GM19372 (cell line): ENCODE measurements around the gene NR1D2.
A peak's percentile ranks its signal among the peaks of the same experiment; 100 is the strongest.

Experiments used
- ATAC-seq: cut with Tn5 transposase; IDR thresholded peaks from one replicate; pipeline ENCODE4 v1.9.1; 2021; ENCODE audit warnings: mild to moderate bottlenecking, low read depth, moderate library complexity; ENCODE audit not compliant: unreplicated experiment

Gene NR1D2

DNA sequence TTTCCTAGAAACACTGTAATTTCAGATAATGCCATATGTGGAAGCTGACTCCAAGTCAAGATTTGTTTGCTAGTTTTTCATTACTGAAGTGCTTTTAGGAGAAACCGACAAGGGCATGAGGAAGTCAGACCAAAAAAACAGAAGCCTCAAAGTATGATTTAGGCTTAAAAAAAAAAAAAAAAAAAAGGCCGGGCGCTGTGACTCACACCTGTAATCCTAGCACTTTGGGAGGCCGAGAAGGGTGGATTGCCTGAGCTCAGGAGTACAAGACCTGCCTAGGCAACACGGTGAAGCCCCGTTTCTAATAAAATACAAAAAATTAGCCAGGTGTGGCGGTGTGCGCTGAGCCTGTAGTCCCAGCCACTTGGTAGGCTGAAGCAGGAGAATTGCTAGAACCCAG is 16.6 kb upstream of the NR1D2 start:
- ATAC-seq: no peak

DNA sequence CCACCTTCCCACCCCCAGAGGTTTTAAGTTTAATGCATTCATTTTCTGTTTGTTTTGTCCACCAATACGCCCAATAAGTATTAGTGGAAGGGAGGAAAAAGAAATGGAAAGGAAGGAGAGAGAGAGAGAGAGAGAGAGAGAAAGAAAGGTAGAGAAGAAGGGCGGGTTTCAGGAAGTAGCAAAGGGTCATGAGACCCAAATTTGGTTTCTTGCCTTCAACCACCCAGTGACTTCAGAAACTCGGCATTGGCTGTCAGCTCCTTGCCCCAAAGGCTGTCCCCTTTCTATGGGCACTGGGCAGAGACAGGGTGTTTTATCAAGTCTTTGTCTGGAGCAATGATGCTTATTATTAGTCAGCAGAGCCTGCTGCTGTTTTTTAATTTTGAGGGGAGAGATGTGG is 13.5 kb upstream of the NR1D2 start:
- ATAC-seq: no peak

GRCh38 chr3:23932571-23932970 is 12.5 kb upstream of the NR1D2 start:
- no peak for ATAC-seq

DNA sequence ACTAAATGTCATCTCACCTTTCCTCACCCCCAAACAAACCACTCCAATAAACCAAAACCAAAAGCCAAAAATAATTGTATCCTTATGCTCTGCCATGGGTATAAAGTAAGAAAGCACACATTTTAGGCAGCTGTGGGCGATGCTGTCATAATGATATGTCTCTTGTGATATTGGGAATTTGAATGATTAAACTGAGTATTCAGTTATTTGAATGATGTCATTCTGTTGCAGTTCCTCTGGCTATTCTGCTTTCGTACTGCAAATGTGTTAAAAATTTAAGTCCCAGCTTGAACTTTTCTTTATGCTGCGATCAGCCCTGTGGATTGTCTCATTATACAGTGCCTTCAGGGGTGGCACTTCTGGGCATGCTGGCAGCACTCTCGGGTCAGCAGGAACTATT is 10.8 kb upstream of the NR1D2 start:
- no peak for ATAC-seq

- ATAC-seq: no peak
Measured at GRCh38 chr3:23937296-23937695, 7.8 kb upstream of the NR1D2 start.

- ATAC-seq: no peak
Measured at GRCh38 chr3:23938688-23939087, 6.4 kb upstream of the NR1D2 start.

GRCh38 chr3:23940775-23941174 is 4.3 kb upstream of the NR1D2 start:
- no peak for ATAC-seq

DNA sequence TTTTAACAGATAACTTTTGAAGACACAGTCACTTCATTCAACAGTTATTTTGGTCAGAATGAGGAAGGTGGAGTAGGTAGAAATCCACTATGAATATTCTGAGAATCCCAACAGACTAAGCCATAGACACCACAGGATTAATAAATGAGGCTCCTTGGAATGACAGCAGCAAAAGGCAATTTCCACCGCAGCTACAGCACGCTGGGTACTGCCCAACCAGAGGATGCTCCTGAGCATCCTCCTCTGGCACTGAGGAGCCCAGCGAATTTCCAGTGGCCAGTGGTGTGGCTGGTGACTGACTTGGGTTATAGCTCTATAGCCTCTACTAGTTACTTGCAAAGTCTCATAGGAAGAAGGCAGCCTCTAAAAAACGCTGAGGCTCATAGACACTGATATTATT is 3.6 kb upstream of the NR1D2 start:
- ATAC-seq: no peak

DNA sequence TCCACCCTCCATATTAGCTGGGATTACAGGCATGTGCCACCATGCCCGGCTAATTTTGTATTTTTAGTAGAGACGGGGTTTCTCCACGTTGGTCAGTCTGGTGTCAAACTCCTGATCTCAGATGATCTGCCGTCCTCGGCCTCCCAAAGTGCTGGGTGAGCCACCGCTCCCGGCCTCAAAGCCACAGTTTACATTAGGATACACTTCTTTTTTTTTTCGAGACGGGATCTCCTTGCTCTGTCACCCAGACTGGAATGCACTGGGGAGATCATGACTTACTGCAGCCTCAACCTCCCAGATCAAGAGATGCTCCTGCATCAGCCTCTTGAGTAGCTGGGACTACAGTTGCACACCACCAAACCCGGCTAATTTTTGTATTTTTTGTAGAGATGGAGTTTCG is 2.5 kb upstream of the NR1D2 start:
- ATAC-seq: no peak

GRCh38 chr3:23944007-23944783 is 891 bp upstream of the NR1D2 start:
- ATAC-seq: no peak

DNA sequence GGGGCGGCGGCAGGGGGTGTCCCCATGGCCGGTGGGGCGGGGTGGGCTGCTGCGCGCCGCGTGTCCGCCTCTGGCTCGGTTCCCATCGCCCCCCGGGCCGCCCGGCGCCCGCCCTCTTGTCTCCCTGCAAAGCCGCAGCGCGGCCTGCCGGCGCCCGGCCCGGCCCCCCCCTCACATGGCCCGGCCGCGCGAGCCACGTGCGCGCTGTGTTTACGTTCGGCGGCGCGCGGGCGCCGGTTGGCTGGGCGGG is 502 bp downstream of the NR1D2 start:
- no peak for ATAC-seq

DNA sequence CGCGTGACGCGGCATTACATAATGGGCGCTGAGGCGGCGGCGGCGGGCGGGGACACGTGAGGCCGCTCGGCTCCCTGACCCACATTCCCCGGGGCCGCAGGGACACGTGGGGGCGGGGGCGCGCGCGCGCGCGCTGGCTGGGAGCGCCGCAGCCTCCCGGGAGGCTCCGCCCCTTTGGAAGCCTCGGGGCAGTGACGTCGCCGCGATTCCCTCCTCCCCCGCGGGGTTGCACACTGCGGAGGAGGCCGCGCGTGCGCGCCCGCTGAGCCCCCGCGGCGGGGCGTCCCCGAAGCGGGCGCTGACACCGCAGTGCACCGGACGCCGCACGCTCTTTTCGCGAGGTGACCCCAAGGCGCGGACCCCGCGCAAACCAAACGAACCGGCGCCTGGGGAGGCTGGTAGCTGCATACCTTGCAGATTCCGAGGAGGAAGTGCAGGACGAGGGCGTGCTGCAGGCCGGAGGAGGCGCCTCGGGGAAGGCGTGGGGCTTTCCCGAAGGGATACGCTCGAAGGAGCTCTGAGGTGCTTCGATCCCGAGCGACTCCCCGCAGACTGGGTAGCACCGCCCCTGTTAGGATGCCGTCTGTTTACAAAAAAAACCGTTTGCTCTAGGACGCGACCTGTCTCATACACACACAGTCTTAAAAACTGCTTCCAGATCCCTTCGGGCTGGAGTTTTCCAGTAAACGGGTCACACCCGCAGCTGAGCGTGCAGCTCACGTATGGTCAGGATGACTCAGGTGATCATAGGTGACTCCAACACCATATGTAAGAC is 1.0 kb downstream of the NR1D2 start:
- peak; percentile 72 for ATAC-seq

- ATAC-seq: no peak
Measured at GRCh38 chr3:23948761-23949160, 3.7 kb downstream of the NR1D2 start.

GRCh38 chr3:23949784-23950183 is 4.7 kb downstream of the NR1D2 start:
- ATAC-seq: no peak

DNA sequence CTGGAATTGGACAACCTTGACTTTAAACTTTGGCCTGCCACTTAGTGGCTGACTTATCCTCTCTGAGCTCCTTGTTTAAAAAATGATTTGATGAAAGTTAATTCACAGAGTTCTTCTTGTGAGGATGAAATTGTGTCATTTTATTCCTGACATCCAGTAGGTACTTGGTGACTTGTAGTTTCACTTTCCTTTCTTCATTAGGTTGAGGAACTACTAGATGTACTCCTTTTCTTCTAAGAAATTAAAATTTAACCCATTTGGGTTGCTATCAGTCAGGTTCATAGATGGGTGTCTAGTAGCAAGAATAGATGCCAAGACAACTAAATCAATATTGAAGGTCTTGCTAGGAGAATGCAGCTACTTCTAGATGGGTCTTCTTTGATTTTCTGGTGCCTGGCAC is 5.2 kb downstream of the NR1D2 start:
- ATAC-seq: peak; percentile 19

- ATAC-seq: no peak
Measured at GRCh38 chr3:23952646-23953045, 7.6 kb downstream of the NR1D2 start.

- no peak for ATAC-seq
Measured at GRCh38 chr3:23953523-23953922, 8.4 kb downstream of the NR1D2 start.

GRCh38 chr3:23954144-23954543 is 9.1 kb downstream of the NR1D2 start:
- ATAC-seq: no peak

DNA sequence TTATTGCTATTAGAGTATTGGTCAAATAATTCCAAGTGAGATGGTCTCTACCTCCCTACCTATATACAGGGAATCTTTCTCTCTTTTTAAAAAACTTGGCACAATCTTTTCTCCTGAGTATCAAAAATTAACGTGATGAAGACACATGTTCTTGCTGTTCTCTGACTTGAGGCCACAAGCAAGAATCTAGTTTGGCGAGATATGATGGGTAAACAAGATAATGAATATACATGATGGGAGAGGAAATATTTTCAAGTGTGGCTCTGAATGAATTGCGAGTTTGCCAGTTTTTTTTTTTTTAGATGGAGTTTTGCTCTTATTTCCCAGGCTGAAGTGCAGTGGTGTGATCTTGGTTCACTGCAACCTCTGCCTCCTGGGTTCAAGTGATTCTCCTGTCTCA is 11.6 kb downstream of the NR1D2 start:
- no peak for ATAC-seq

DNA sequence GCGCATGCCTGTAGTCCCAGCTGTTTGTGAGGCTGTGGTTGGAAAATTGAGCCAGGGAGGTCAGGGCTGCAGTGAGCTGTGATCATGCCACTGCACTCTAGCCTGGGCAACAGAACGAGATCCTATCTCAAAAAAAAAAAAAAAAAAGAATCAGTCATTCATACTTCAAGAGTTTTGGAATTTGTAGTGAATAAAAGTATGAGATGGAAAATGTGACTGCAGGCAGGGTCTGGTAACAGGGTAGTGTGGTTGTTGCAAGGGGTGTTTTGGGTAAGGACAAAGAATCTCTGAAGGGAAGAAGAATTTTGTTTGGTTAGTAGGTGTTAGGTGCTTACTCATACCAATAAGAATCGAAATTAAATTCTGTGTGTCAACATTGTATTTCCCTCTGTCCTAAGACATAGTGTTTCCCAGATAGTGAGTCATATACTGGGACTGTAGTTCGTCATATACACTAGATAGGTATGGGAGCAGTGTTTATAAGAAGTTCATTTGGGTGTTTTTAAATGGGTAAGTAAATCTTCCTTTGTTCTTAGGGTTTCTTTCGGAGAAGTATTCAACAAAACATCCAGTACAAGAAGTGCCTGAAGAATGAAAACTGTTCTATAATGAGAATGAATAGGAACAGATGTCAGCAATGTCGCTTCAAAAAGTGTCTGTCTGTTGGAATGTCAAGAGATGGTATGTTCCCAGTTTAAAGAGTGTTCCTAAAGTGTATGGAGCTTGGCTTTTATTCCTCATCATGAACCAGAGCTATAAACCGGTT is 14.2 kb downstream of the NR1D2 start:
- no peak for ATAC-seq

- ATAC-seq: no peak
Measured at GRCh38 chr3:23960649-23961048, 15.6 kb downstream of the NR1D2 start.

DNA sequence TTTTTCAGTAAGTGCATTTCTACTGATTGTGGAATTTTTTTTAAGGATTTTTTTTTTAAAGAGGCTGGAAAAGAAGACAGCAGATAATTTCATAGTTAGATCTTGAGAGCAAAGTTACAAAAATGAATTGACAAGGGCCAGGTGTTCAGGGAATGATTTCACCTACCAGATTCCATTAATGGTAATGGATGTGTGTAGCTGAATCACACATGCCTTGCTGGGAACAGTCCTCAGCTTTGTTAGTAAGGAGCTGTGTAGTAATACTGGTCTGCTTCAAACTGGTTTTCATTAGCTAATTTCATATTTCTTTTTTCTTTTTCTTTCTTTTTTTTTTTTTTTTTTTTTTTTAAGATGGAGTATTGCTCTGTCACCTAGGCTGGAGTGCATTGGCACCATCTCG is 16.0 kb downstream of the NR1D2 start:
- no peak for ATAC-seq
